MM.1S (cell line): ENCODE data around the gene SLX4IP.

ENCODE experiments used
- EZH2 ChIP-seq: fragments of 300-600 bp; sonication (generic); optimal IDR thresholded peaks from 2 replicates; pipeline ENCODE3; 2017; ENCODE audit warnings: low read depth, mild to moderate bottlenecking, antibody characterized with exemption, low read length, mixed read lengths
- EZH2phosphoT487 ChIP-seq: fragments of 300-600 bp; sonication (generic); IDR thresholded peaks from 2 replicates; pipeline ENCODE4 v1.6.1; 2018; ENCODE audit warnings: antibody characterized with exemption, low read length

- no peak for TF ChIP-seq EZH2phosphoT487
- no peak for TF ChIP-seq EZH2
Measured at GRCh38 chr20:10676518-10676917, 241.4 kb downstream of the SLX4IP start.
